ENCODE measurements around the gene TMEM100. TPM values are rescaled to one million over a fixed set of nuclear protein-coding genes. Genes with fewer than 3 reads are reported as not detected.

Gene TMEM100
- total and polyA plus RNA-seq, 2 donors (not counting 1 experiment from before 2014, with no cell fraction given): not detected

DNA sequence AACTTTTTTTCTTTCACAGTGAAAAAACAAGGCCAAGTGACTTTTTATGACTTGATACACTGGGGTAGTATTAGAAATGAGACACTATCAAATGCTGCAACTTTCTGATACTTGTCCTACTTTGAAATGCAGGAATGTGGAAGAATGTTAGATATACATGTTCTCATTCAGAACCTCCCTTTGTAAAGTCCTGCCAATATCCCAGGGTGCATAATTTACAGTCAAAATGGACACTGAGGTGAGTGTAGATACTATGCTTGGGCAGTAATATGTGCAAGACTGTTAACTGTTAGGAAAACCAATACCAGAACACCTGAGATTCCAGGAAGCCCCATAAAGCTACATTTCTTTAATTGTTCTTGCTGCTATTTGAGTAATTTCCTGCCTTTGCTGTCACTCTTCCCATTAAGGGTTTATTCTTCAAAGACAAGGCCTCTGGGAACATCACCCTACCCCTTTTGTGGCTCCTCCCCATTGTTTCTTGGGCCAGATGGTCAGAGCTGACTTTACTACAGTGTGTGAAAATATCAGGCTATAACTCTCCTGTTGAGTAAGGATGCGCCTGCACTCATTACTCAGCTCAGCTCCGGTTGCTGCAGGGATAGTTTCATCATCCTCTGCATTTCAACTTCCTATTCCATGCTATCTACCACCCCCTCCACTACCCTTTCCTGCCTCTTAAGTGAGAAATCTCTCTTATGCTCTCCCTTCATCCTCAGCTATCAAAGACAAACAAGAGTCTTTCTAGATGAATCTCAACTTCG is 48.7 kb downstream of the TMEM100 start:
- no peak overlapping the region for H3K4me3 ChIP-seq (ENCODE audit: control extremely low read depth in 1 of 5, extremely low read depth in 1 of 5, insufficient read depth in 1 of 5, low read depth in 2 of 5, low read length in 4 of 5)
- no peak overlapping the region for H3K27ac ChIP-seq (ENCODE audit: low read length in 2 of 2)
- intact Hi-C loops (cut with micrococcal nuclease): no loop called here
- H4K20me1 ChIP-seq (ENCODE audit: control insufficient read depth, insufficient read depth, low read length, poor library complexity, severe bottlenecking): no peaks in the 10 kb centered on the region
- no peaks in the 10 kb centered on the region for H3K4me1 ChIP-seq (ENCODE audit: control insufficient read depth in 2 of 2, insufficient read depth in 2 of 2, low read length in 2 of 2)
- H2AFZ ChIP-seq (ENCODE audit: insufficient read depth, low read depth, low read length, poor library complexity, severe bottlenecking): no peak overlapping the region
- H3K9ac ChIP-seq (ENCODE audit: low read length): no peak overlapping the region
- TF ChIP-seq, protein P1, sequence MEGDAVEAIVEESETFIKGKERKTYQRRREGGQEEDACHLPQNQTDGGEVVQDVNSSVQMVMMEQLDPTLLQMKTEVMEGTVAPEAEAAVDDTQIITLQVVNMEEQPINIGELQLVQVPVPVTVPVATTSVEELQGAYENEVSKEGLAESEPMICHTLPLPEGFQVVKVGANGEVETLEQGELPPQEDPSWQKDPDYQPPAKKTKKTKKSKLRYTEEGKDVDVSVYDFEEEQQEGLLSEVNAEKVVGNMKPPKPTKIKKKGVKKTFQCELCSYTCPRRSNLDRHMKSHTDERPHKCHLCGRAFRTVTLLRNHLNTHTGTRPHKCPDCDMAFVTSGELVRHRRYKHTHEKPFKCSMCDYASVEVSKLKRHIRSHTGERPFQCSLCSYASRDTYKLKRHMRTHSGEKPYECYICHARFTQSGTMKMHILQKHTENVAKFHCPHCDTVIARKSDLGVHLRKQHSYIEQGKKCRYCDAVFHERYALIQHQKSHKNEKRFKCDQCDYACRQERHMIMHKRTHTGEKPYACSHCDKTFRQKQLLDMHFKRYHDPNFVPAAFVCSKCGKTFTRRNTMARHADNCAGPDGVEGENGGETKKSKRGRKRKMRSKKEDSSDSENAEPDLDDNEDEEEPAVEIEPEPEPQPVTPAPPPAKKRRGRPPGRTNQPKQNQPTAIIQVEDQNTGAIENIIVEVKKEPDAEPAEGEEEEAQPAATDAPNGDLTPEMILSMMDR (IDR thresholded peaks at IDR 0.05): no peak
- TF ChIP-seq EZH2 (IDR thresholded peaks at IDR 0.05; ENCODE audit: borderline replicate concordance, insufficient read depth, low read depth, low read length, poor library complexity, severe bottlenecking): no peak
- peaks cover 0 to 4% (median 0%) of the 10 kb centered on the region in 3 donors for H3K9me3 ChIP-seq (ENCODE audit: control extremely low read depth in 1 of 3, control insufficient read depth in 2 of 3, insufficient read depth in 1 of 3, low read length in 2 of 3)
- Mint-ChIP-seq H3K9me3 (ENCODE audit: insufficient read depth) (peaks cover 2% of the 10 kb centered on the region), H3K4me3 (no peak overlapping the region), H3K27me3 (peaks cover 27% of the 10 kb centered on the region), H3K4me1 (no peaks in the 10 kb centered on the region), H3K27ac (no peak overlapping the region)
- ATAC-seq (ENCODE audit: low read depth) (no peak), DNase-seq (no peak)
- WGBS (ENCODE audit: insufficient coverage): 96% methylated on average over 3 of the region's 3 CpGs
- no peaks in the 10 kb centered on the region for H3K79me2 ChIP-seq (ENCODE audit: control insufficient read depth, insufficient read depth, low read length)
- no peaks in the 10 kb centered on the region for H3K36me3 ChIP-seq (replicated peaks in 1 of 2; ENCODE audit: control extremely low read depth in 1 of 2, control insufficient read depth in 1 of 2, extremely low read depth in 1 of 2, insufficient read depth in 2 of 2, low read length in 1 of 2)
- peaks cover 0 to 5% (median 0%) of the 10 kb centered on the region in 4 experiments for H3K27me3 ChIP-seq (replicated peaks in 1 of 4; ENCODE audit: control extremely low read depth in 1 of 4, control insufficient read depth in 3 of 4, insufficient read depth in 4 of 4, low read length in 3 of 4)
- H3K4me2 ChIP-seq (replicated peaks; ENCODE audit: low read depth, low read length, poor library complexity, severe bottlenecking): no peak overlapping the region
- POLR2A ChIA-PET: no interaction called here
- CTCF ChIA-PET: no interaction called here

Data from B cell (primary cell).